Measurements from ENCODE around the gene LAD1.

LAD1 gene

DNA sequence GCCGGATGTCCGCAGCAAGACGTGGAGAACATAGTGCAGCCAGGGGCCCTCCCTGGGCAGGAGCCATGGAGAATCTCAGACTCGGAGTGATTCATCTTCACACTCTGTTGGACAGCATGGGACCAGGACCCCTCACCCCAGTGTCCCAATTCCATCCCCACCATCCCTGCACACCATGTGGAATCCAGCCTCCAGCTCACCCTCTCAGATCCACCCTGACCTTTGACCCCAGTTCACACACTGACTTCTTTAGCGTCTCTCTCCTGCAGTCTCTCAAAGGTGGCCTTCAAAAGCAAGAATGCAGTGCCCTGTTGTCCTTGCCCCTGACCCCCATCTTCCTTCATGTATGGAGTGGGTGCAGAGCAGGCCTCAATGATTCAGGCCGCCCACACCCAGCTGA, 24.5 kb upstream of the LAD1 start:
- peaks cover 3% of the 10 kb centered on the region for H3K27me3 Mint-ChIP-seq
- no peaks in the 10 kb centered on the region for H3K9me3 Mint-ChIP-seq
- H3K4me3 Mint-ChIP-seq, result no peak overlapping the region
- no peaks in the 10 kb centered on the region for H3K36me3 Mint-ChIP-seq (ENCODE audit: low read depth)
- H3K4me1 Mint-ChIP-seq (ENCODE audit: low read depth), result peaks cover 3% of the 10 kb centered on the region
- H3K27ac Mint-ChIP-seq, result no peak overlapping the region

GRCh38 chr1:201422436-201423030, 23.4 kb upstream of the LAD1 start:
- H3K27me3 Mint-ChIP-seq, result peaks cover 3% of the 10 kb centered on the region
- no peaks in the 10 kb centered on the region for H3K36me3 Mint-ChIP-seq (ENCODE audit: low read depth)
- H3K27ac Mint-ChIP-seq, result no peak overlapping the region
- H3K4me3 Mint-ChIP-seq, result no peak overlapping the region
- peaks cover 3% of the 10 kb centered on the region for H3K4me1 Mint-ChIP-seq (ENCODE audit: low read depth)
- no peaks in the 10 kb centered on the region for H3K9me3 Mint-ChIP-seq

DNA sequence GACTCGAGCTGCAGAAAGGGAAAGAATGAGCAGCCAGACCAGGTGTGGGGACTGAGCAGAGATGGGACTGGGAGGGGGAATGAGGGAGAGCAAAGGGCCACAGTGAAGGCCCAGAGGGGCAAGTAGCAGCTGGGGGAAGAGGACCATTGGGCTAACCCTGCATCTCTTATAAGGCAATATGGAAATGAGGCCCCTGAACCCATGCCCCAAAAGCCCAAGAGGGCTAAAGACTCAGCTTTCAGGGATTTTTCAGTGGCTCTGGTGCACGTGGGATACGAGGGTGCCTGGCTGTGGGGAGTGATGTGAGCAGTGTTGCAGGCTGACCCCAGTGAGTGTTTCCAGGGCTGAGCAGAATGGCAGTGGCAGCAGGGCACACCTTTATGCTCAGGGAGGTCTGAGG, 22.9 kb upstream of the LAD1 start:
- H3K27me3 Mint-ChIP-seq, result peaks cover 3% of the 10 kb centered on the region
- no peak overlapping the region for H3K4me3 Mint-ChIP-seq
- H3K27ac Mint-ChIP-seq, result no peak overlapping the region
- H3K4me1 Mint-ChIP-seq (ENCODE audit: low read depth), result peaks cover 3% of the 10 kb centered on the region
- H3K36me3 Mint-ChIP-seq (ENCODE audit: low read depth), result no peaks in the 10 kb centered on the region
- no peaks in the 10 kb centered on the region for H3K9me3 Mint-ChIP-seq

GRCh38 chr1:201421041-201421440, 21.9 kb upstream of the LAD1 start:
- Mint-ChIP-seq H3K4me3 (no peak overlapping the region), H3K4me1 (ENCODE audit: low read depth) (peaks cover 2% of the 10 kb centered on the region), H3K27ac (no peak overlapping the region), H3K27me3 (peaks cover 3% of the 10 kb centered on the region), H3K9me3 (no peaks in the 10 kb centered on the region), H3K36me3 (ENCODE audit: low read depth) (no peaks in the 10 kb centered on the region)

DNA sequence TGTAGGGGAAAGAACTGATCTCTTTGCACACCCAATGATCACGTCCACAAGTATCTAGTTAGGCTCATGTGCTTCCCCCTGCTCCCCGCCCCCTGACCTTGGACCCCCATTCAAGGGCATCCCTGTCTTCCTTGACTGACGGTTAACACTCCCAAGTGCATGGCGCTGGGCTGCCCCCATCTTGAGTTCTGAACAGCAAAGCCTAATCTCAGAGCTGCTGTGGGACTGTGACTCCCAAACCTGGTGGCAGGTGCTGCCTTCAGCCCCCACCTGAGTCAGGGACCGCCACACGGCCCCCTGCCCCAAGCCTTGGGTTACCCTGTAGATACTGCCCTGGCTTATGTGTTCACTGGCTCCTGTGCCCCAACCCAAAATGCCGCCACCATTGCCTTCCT, 21.5 kb upstream of the LAD1 start:
- Mint-ChIP-seq H3K4me1 (ENCODE audit: low read depth) (no peaks in the 10 kb centered on the region), H3K27me3 (peaks cover 5% of the 10 kb centered on the region), H3K9me3 (no peaks in the 10 kb centered on the region), H3K36me3 (ENCODE audit: low read depth) (no peaks in the 10 kb centered on the region), H3K27ac (no peak overlapping the region), H3K4me3 (no peak overlapping the region)

DNA sequence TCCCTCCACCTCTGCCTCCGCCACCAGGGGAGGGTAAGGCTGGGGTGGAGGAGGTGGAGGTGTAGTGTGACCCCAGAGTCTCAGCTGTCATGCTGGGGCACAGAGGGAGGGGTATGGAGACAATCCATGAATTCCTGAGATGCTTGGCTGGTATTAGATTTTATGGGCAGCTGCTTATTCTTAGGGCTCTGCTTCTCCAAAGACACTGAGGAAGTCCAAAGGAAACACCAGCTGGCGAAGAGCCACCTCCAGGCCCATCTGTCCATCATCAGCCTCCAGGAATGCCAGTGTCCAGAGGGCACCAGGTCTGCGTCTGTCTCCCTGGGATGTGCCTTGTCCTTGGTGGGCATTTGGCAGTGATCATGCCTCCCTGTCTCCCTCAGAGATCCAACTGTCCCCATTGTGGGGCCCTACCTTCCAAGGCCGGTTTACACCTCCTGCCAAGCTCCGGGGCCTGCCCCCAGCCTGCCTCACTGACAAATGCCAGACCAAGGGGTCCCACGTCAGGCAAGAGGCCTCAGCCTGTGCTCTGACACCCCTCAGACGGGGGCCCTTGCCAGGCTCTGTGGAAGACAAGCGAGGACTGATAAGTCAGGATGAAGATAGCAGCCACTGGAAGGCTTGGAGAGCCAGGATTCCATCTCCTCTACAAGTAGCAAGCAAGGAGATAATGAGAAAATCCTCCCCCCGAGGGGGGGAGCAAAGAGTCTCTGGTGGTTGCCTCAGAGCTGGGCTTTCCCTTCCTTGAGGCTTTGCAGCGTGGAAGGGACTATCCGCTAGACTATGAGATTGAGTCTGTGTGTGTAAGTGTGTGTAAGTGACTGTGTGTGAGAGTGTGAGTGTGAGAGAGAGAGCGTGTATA, 20.9 kb upstream of the LAD1 start:
- Mint-ChIP-seq H3K36me3 (ENCODE audit: low read depth) (no peaks in the 10 kb centered on the region), H3K27me3 (peaks cover 8% of the 10 kb centered on the region), H3K9me3 (no peaks in the 10 kb centered on the region), H3K27ac (no peak overlapping the region), H3K4me1 (ENCODE audit: low read depth) (no peaks in the 10 kb centered on the region), H3K4me3 (no peak overlapping the region)

DNA sequence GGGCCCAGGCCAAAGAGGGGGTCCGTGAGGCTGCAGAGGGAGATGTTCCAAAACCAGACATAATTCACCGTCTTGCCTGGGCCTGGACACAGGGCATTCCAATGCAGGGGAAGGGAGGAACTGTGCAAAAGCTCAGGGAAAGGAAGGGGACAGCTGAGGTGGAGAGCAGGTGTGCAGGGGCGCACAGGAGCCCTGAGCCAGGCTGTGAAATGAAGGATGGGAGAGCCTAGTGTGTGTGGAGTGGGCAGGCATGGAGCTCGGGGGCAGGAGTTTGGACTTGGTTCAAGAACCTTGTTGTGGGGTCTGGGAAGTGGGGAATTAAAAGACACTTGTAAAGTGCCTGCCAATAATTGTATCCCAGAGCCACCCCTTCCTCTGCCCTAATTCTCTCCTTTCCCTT, 20.1 kb upstream of the LAD1 start:
- Mint-ChIP-seq H3K4me1 (ENCODE audit: low read depth) (no peaks in the 10 kb centered on the region), H3K9me3 (no peaks in the 10 kb centered on the region), H3K36me3 (ENCODE audit: low read depth) (no peaks in the 10 kb centered on the region), H3K27me3 (peaks cover 8% of the 10 kb centered on the region), H3K27ac (no peak overlapping the region), H3K4me3 (no peak overlapping the region)

- Mint-ChIP-seq H3K4me1 (ENCODE audit: low read depth) (no peaks in the 10 kb centered on the region), H3K4me3 (no peak overlapping the region), H3K27me3 (peaks cover 8% of the 10 kb centered on the region), H3K36me3 (ENCODE audit: low read depth) (no peaks in the 10 kb centered on the region), H3K27ac (no peak overlapping the region), H3K9me3 (no peaks in the 10 kb centered on the region)
Observed at GRCh38 chr1:201418461-201418860, 19.3 kb upstream of the LAD1 start.

DNA sequence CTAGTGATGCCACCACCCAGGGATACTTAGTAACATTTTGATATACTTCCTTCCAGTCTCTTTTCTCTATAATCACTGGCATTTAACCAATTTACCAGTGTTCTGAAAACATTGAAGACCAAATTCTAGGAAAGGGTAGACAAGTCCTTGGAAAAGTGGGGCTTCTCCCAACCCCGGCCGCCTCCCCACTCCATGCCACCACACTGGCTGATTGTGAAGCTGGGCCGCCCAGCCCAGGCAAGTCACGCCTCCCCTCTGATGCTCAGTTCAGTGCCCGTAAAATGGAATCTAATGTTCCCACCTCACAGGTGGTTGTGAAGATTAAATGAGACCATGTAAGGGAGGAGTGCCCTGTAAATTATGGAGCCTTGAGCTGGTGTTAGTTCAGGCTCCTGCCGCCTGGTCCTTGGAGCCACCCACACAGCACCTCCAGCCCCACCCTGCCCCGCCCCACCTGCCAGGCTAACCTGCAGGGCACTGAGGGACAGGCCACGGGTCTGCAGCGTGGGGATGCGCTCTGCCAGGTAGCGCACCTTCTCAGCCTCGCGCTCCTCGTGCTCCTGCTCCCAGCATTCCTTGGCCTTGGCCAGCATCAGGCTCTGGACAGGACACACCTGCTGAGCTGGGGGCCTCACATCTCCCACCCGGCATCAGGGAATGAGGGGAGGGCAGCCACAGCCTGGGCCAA, 15.1 kb upstream of the LAD1 start:
- Mint-ChIP-seq H3K4me3 (no peak overlapping the region), H3K27me3 (peaks cover 5% of the 10 kb centered on the region), H3K4me1 (ENCODE audit: low read depth) (no peaks in the 10 kb centered on the region), H3K36me3 (ENCODE audit: low read depth) (no peaks in the 10 kb centered on the region), H3K9me3 (no peaks in the 10 kb centered on the region), H3K27ac (no peak overlapping the region)

DNA sequence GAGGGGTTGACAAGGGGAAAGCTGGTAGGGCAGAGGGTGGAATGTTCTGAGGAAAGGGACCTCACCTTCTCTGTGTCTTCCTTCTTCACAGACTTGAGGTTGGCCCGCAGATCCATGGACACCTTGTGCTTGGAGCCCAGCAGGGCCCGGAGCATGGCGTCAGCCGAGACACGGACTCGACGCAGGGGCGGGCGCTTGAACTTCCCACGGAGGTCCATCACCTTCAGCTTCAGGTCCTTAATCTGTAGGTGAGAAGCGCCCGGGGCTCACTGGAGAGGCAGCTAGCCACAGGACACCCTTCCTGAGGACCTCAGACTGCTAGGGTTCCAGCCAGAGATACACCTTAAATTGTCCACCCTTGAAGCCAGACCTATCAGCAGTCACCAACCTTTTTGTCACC, 12.2 kb upstream of the LAD1 start:
- H3K27ac Mint-ChIP-seq, result no peak overlapping the region
- H3K27me3 Mint-ChIP-seq, result peaks cover 5% of the 10 kb centered on the region
- H3K4me1 Mint-ChIP-seq (ENCODE audit: low read depth), result no peaks in the 10 kb centered on the region
- no peak overlapping the region for H3K4me3 Mint-ChIP-seq
- H3K9me3 Mint-ChIP-seq, result no peaks in the 10 kb centered on the region
- no peaks in the 10 kb centered on the region for H3K36me3 Mint-ChIP-seq (ENCODE audit: low read depth)

DNA sequence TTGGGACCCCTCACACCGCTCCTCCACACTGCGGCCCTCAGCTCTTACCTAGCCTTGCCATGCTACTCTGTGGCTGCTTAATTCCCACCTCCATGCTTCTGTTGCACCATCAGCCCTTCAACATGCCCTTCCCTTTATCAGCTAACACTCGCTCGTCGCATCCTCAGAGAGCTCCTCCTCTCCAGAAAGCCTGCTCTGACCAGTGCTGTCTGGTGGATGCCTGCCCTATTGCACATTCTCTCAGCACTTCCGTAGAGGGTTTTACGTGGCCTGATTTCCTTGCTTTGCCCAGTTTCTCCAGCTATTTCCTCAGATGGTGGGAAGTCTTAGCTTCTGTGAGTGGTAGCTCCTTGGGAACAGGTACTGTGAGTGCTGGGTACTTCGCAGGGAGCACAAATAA, 10.3 kb upstream of the LAD1 start:
- H3K27me3 Mint-ChIP-seq, result no peaks in the 10 kb centered on the region
- H3K27ac Mint-ChIP-seq, result no peak overlapping the region
- H3K4me1 Mint-ChIP-seq (ENCODE audit: low read depth), result no peaks in the 10 kb centered on the region

GRCh38 chr1:201408834-201409200, 9.7 kb upstream of the LAD1 start:
- Mint-ChIP-seq H3K9me3 (no peaks in the 10 kb centered on the region), H3K27ac (no peak overlapping the region), H3K4me3 (no peak overlapping the region), H3K27me3 (no peaks in the 10 kb centered on the region), H3K36me3 (ENCODE audit: low read depth) (no peaks in the 10 kb centered on the region), H3K4me1 (ENCODE audit: low read depth) (no peaks in the 10 kb centered on the region)

More for the DNA sequence above, 10.3 kb upstream of the LAD1 start:
- Mint-ChIP-seq H3K9me3 (no peaks in the 10 kb centered on the region), H3K4me3 (no peak overlapping the region), H3K36me3 (ENCODE audit: low read depth) (no peaks in the 10 kb centered on the region)

GRCh38 chr1:201408176-201408833, 9.2 kb upstream of the LAD1 start:
- Mint-ChIP-seq H3K4me1 (ENCODE audit: low read depth) (no peaks in the 10 kb centered on the region), H3K4me3 (no peak overlapping the region), H3K27ac (no peak overlapping the region), H3K9me3 (no peaks in the 10 kb centered on the region), H3K27me3 (no peaks in the 10 kb centered on the region), H3K36me3 (ENCODE audit: low read depth) (no peaks in the 10 kb centered on the region)

DNA sequence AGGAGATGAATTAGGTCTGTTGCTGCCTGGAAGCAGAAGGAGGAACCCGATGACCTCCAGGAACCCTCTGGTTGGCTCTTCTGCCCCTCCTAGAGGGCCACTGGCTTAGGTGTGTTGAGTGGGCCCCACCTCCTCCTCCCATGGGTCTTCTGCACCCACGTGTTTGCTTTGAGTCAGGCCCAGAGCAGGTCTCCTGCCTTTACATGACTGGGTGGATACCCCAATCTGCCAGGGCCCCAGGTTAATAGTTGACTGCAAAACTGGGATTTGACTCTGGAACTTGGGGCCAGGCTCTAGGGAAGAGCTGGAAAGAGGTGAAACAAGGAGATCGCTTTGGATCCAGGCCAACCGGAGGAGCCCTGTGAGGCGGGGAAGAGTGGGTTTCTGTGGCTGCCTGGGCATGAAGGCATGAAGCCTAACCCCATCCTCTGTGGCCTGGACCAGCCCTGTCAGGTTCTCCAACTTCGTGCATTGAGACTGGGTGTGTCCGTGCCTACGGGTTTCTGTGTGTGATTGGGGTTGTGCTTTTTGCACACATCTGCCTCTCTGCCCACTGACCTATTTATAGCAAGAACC, 7.8 kb upstream of the LAD1 start:
- H3K4me3 Mint-ChIP-seq, result no peak overlapping the region
- H3K9me3 Mint-ChIP-seq, result no peaks in the 10 kb centered on the region
- H3K27ac Mint-ChIP-seq, result no peak overlapping the region
- no peaks in the 10 kb centered on the region for H3K36me3 Mint-ChIP-seq (ENCODE audit: low read depth)
- no peaks in the 10 kb centered on the region for H3K4me1 Mint-ChIP-seq (ENCODE audit: low read depth)
- no peaks in the 10 kb centered on the region for H3K27me3 Mint-ChIP-seq

- H3K27ac Mint-ChIP-seq, result no peak overlapping the region
- H3K9me3 Mint-ChIP-seq, result no peaks in the 10 kb centered on the region
- H3K4me1 Mint-ChIP-seq (ENCODE audit: low read depth), result no peaks in the 10 kb centered on the region
- H3K4me3 Mint-ChIP-seq, result no peak overlapping the region
- no peaks in the 10 kb centered on the region for H3K36me3 Mint-ChIP-seq (ENCODE audit: low read depth)
- no peaks in the 10 kb centered on the region for H3K27me3 Mint-ChIP-seq
Observed at GRCh38 chr1:201405484-201405831, 6.3 kb upstream of the LAD1 start.

Data from stimulated activated naive CD8-positive, alpha-beta T cell treated with anti-CD3 and anti-CD28 coated beads, Interleukin-15, Interleukin-2, amounts not matched to agents 100 ng/mL and 50 ng/mL, for 24 hours (primary cell).